ENCODE data around the gene SERPINA10.

The SERPINA10 gene

GRCh38 chr14:94331462-94331861 lies 38.4 kb upstream of the SERPINA10 start:
- FAIRE-seq, result no peak
- TF ChIP-seq TAF1 (IDR thresholded peaks at IDR 0.05; ENCODE audit: low read depth, low read length), result no peak
- no peak for TF ChIP-seq POU2F2 (IDR thresholded peaks at IDR 0.05; ENCODE audit: low read depth, low read length)
- no peak for DNase-seq (ENCODE audit: insufficient read length, low spot score)

DNA sequence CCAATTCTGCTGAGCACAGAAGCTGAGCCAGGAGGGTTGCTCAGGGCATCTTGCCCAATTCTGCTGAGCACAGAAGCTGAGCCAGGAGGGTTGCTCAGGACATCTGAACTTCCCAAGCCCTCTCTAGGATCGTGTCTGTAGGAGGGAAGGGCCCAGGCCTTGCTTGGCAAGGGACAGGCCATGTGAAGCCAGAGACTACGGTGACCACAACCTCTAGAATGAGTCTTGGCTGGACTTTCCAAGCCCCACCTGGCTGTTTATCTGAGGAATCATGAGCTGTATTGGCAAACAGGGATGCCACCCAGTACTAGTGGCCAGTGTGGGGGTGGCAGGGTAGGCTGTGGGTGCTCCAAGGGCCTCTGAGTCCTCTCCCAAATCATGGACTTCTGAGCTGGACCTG lies 37.8 kb upstream of the SERPINA10 start:
- TF ChIP-seq POU2F2 (IDR thresholded peaks at IDR 0.05; ENCODE audit: low read depth, low read length), result no peak
- no peak for TF ChIP-seq SPI1 (IDR thresholded peaks at IDR 0.05; ENCODE audit: low read depth, low read length)
- no peak for TF ChIP-seq POLR2A (IDR thresholded peaks at IDR 0.05; ENCODE audit: low read depth, low read length)
- no peak for TF ChIP-seq PAX5 (IDR thresholded peaks at IDR 0.05; ENCODE audit: insufficient read depth, low read length, severe bottlenecking)
- TF ChIP-seq TAF1 (IDR thresholded peaks at IDR 0.05; ENCODE audit: low read depth, low read length), result no peak
- no peak for TF ChIP-seq POLR2AphosphoS5 (IDR thresholded peaks at IDR 0.05; ENCODE audit: low read depth, low read length)
- FAIRE-seq (no peak), DNase-seq (ENCODE audit: insufficient read length, low spot score) (no peak)

DNA sequence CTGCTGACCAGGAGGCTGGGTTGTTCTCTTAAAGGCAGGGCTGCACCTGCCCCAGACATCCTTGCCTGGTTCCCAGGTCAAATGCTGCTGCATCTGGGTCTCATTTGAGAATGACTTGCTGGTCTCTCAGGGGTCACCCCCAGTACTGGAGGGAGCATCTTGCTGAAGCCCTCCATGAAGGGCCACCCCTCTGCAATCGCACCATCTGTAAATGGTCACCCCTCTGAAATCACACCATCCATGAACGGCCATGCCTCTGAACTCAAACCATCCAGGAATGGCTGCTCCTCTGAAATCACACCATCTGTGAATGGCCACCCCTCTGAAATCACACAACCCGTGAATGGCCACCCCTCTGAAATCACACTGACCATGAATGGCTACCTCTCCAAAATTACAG lies 37.4 kb upstream of the SERPINA10 start:
- TF ChIP-seq POLR2AphosphoS5 (IDR thresholded peaks at IDR 0.05; ENCODE audit: low read depth, low read length) (no peak), POU2F2 (IDR thresholded peaks at IDR 0.05; ENCODE audit: low read depth, low read length) (no peak), POLR2A (IDR thresholded peaks at IDR 0.05; ENCODE audit: low read depth, low read length) (no peak), PAX5 (IDR thresholded peaks at IDR 0.05; ENCODE audit: insufficient read depth, low read length, severe bottlenecking) (no peak), SPI1 (IDR thresholded peaks at IDR 0.05; ENCODE audit: low read depth, low read length) (no peak), TAF1 (IDR thresholded peaks at IDR 0.05; ENCODE audit: low read depth, low read length) (no peak)
- FAIRE-seq, result no peak
- DNase-seq (ENCODE audit: insufficient read length, low spot score), result no peak

GRCh38 chr14:94329857-94330256 lies 36.8 kb upstream of the SERPINA10 start:
- no peak for DNase-seq (ENCODE audit: insufficient read length, low spot score)
- no peak for FAIRE-seq
- no peak for TF ChIP-seq POLR2AphosphoS5 (IDR thresholded peaks at IDR 0.05; ENCODE audit: low read depth, low read length)

DNA sequence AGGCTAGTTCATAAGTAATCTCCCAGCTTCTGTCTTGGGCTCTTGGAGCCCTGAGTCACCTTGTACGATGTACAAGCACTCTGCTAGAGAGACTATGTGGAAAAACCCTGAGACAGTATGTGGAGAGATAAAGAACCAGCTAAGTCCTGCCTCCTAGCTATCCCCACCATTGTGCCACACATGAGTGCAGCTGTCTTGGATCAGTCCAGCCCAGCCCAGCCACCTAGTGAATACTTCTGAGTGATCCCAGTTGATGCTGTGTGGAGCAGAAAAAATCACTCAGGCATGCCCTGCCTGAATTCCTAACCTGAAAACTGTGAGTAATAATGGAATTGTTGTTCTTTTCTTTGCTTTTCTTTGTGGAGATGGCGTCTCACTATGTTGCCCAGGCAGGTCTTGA lies 35.1 kb upstream of the SERPINA10 start:
- DNase-seq (ENCODE audit: insufficient read length, low spot score) (no peak), FAIRE-seq (no peak)
- no peak for TF ChIP-seq POLR2A (IDR thresholded peaks at IDR 0.05; ENCODE audit: low read depth, low read length)
- TF ChIP-seq POU2F2 (IDR thresholded peaks at IDR 0.05; ENCODE audit: low read depth, low read length), result no peak
- no peak for TF ChIP-seq POLR2AphosphoS5 (IDR thresholded peaks at IDR 0.05; ENCODE audit: low read depth, low read length)
- TF ChIP-seq PAX5 (IDR thresholded peaks at IDR 0.05; ENCODE audit: insufficient read depth, low read length, severe bottlenecking), result no peak
- no peak for TF ChIP-seq TAF1 (IDR thresholded peaks at IDR 0.05; ENCODE audit: low read depth, low read length)
- TF ChIP-seq SPI1 (IDR thresholded peaks at IDR 0.05; ENCODE audit: low read depth, low read length), result no peak

- FAIRE-seq, result no peak
- no peak for TF ChIP-seq SPI1 (IDR thresholded peaks at IDR 0.05; ENCODE audit: low read depth, low read length)
- no peak for TF ChIP-seq POLR2AphosphoS5 (IDR thresholded peaks at IDR 0.05; ENCODE audit: low read depth, low read length)
- TF ChIP-seq TAF1 (IDR thresholded peaks at IDR 0.05; ENCODE audit: low read depth, low read length), result no peak
- no peak for TF ChIP-seq POU2F2 (IDR thresholded peaks at IDR 0.05; ENCODE audit: low read depth, low read length)
- TF ChIP-seq POLR2A (IDR thresholded peaks at IDR 0.05; ENCODE audit: low read depth, low read length), result no peak
- no peak for TF ChIP-seq PAX5 (IDR thresholded peaks at IDR 0.05; ENCODE audit: insufficient read depth, low read length, severe bottlenecking)
- DNase-seq (ENCODE audit: insufficient read length, low spot score), result no peak
Measured at GRCh38 chr14:94322648-94323570, 29.8 kb upstream of the SERPINA10 start, which contains the start of gene SERPINA6. Gene SERPINA6, minus strand, starts transcription at chr14:94323336. Its CDS starts 8,688 bp downstream, at chr14:94314648.

DNA sequence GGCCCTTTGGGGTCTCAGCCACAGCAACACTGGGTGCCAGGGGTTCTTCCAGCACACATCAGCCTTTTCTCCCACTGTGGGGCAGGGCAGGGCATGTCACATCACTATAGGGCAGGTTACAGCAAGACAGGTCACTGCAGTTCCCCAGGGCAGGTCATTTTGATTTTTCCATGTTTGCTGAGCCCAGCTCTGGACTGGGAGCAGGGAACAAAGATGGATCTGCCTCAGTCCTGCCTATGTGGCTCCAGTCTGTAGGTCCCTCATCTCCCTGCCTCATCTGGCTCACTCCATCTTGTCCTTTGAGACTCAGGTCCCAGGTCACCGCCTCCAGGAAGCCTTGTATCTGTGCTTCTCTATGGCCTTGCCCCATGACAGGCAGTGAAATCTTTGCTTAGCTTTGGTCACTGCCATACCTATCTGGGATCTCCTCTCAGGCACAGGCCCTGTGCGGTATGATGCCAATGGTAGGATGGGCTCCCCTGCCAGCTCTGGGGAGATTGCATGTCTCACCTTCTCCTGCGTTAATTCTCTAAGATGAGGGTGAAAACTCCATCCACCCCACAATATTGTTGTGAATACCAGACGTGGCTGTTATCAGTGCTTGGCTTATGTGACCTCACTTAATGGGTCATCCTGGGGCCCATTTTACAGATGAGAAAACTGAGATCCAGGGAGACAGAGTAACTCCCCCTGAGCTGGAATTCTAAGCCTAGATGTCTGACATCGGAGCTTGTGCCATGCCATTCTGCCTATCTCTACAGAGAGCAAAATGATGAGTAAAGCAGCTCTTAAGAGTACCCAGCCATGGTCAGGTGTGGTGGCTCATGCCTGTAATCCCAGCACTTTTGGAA lies 28.6 kb upstream of the SERPINA10 start:
- DNase-seq (ENCODE audit: insufficient read length, low spot score), result no peak
- no peak for FAIRE-seq
- TF ChIP-seq POU2F2 (IDR thresholded peaks at IDR 0.05; ENCODE audit: low read depth, low read length), result no peak
- TF ChIP-seq TAF1 (IDR thresholded peaks at IDR 0.05; ENCODE audit: low read depth, low read length), result no peak
- no peak for TF ChIP-seq POLR2A (IDR thresholded peaks at IDR 0.05; ENCODE audit: low read depth, low read length)
- TF ChIP-seq PAX5 (IDR thresholded peaks at IDR 0.05; ENCODE audit: insufficient read depth, low read length, severe bottlenecking), result no peak
- TF ChIP-seq POLR2AphosphoS5 (IDR thresholded peaks at IDR 0.05; ENCODE audit: low read depth, low read length), result no peak
- TF ChIP-seq SPI1 (IDR thresholded peaks at IDR 0.05; ENCODE audit: low read depth, low read length), result no peak

- no peak for FAIRE-seq
- TF ChIP-seq POLR2AphosphoS5 (IDR thresholded peaks at IDR 0.05; ENCODE audit: low read depth, low read length) (no peak), PAX5 (IDR thresholded peaks at IDR 0.05; ENCODE audit: insufficient read depth, low read length, severe bottlenecking) (no peak)
- no peak for DNase-seq (ENCODE audit: insufficient read length, low spot score)
Measured at GRCh38 chr14:94320243-94320642, 27.2 kb upstream of the SERPINA10 start.

DNA sequence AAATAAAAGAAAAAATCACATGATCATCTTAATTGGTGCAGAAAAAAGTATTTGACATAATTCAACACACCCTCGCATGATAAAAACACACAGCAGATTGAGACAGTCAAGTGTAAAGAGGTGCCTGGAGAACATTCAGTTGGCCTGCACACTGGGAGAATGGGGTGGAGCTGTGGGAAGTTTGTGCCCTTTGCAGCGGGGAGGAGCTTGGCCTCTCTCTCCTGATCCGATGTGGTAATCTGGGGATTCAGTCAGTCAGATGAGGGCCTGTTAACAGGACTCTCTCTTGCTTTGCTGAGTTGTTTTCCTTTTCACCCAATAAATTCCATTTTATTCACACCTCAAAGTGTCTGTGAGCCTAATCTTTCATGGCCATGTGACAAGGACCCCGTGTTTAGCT lies 24.2 kb upstream of the SERPINA10 start:
- TF ChIP-seq POU2F2 (IDR thresholded peaks at IDR 0.05; ENCODE audit: low read depth, low read length), result no peak
- no peak for TF ChIP-seq SPI1 (IDR thresholded peaks at IDR 0.05; ENCODE audit: low read depth, low read length)
- no peak for TF ChIP-seq POLR2AphosphoS5 (IDR thresholded peaks at IDR 0.05; ENCODE audit: low read depth, low read length)
- TF ChIP-seq TAF1 (IDR thresholded peaks at IDR 0.05; ENCODE audit: low read depth, low read length), result no peak
- no peak for TF ChIP-seq PAX5 (IDR thresholded peaks at IDR 0.05; ENCODE audit: insufficient read depth, low read length, severe bottlenecking)
- no peak for TF ChIP-seq POLR2A (IDR thresholded peaks at IDR 0.05; ENCODE audit: low read depth, low read length)
- DNase-seq (ENCODE audit: insufficient read length, low spot score) (no peak), FAIRE-seq (no peak)

Measured in GM12891 (cell line).